Fibroblast of skin of right biceps (primary cell): ENCODE results near the gene HOXB5.
A peak's percentile ranks its signal among the peaks of the same experiment; 100 is the strongest.

Experiments used
- DNase-seq: peaks from one replicate; pipeline ENCODE4 v3.0.0-alpha.2; 2013

Gene HOXB5

DNA sequence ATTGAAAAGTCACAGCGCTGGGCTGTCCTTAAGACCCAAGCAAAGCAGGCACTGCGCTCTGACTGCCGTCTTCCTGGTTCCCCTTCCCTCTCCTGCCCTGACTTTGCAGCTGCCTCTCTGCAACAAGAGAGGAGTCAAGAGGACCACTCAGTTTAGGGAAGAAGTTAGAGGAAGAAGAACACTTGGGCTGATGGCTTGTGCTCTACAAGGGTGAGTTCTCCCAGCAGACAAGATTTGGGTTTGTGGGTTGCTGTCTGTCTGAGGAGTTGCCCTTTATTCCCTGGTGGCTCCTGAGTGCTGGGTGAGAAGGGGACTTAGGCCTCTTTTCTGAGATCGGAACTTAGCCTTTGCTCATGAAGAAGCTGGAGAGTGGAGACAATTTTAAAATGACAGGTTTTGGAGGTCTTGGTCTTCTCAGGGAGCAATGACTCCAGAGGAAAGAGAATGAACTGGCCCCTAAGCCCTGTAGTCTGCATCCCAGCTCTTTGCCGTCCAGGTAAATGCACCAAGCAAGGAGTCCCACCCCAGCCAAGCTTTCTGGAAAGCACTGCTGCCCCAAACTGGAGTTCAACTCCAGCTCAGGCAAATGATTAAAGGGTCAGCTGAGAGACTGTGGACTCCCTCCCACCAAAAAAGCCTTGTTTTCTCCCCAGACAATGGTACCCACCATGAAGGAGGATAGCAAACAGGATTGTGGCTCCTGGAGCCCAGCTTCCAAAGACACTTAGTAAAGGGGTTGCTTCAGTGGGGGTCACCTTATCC lies 35.3 kb upstream of the HOXB5 start:
- no peak for DNase-seq

DNA sequence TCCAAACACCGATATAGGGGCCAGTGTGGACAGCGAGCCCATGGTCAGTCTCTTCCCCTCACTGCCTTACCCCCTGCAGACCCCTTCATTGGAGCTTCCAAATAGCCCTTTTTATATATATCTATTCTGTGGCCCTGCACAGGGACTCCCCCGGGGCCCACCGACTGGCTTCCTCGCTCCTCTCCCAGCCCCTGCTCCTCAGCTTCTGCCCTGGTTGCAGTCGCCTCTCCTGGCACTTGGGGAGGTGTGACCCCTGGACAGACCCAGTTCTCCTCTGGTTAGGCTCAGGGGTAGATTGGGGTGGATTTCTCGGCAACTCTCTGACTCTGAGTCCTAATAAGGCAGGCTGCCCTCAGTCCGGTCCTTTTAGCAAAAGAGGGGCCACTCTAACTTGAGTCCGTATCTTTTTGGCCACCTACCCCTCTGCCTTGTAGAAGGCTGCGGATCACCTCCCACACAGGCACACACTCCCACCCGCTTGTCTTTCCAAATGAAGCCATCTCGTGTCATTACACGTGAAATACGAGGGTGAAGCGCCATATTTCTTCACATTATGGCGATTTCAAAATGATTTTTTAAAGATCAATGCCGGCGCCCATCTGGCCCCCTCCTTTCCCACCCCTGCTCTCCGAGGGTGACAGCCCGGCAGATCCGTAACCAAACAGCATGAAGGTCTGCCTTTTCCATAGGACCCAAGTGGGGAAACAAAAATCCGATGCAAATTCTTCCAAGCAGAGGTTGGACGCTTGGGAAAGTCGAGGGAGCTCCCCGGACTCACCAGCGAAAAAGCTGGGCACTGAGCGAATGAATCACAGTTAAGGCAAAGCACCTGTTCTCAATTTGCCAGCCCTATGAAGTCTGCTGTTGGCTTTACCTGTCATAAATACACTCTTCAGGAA lies 34.3 kb upstream of the HOXB5 start:
- no peak for DNase-seq

DNA sequence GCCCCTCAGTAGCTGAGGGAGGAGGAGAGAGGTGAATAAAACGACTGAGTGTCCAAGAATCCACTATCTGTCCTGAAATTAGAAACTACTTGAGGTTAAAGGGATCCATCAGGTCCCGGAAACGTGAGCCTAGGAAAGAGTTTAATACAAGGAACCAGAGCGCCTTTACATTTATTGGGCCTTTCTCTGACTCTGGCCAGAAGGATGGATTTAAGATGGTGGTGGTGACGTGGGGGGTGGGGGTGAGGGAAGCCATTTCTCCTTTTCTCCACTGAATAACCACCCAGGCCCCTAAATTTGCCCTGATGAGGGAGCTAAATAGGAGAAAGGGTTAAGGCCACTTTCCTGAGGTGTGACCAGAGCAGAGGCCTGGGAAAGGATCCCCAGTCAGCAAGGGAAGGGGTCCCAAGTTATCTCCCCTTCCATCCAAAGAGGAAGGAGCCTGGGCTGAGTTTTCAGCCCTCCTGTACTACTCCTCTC lies 33.6 kb upstream of the HOXB5 start:
- DNase-seq = no peak

DNA sequence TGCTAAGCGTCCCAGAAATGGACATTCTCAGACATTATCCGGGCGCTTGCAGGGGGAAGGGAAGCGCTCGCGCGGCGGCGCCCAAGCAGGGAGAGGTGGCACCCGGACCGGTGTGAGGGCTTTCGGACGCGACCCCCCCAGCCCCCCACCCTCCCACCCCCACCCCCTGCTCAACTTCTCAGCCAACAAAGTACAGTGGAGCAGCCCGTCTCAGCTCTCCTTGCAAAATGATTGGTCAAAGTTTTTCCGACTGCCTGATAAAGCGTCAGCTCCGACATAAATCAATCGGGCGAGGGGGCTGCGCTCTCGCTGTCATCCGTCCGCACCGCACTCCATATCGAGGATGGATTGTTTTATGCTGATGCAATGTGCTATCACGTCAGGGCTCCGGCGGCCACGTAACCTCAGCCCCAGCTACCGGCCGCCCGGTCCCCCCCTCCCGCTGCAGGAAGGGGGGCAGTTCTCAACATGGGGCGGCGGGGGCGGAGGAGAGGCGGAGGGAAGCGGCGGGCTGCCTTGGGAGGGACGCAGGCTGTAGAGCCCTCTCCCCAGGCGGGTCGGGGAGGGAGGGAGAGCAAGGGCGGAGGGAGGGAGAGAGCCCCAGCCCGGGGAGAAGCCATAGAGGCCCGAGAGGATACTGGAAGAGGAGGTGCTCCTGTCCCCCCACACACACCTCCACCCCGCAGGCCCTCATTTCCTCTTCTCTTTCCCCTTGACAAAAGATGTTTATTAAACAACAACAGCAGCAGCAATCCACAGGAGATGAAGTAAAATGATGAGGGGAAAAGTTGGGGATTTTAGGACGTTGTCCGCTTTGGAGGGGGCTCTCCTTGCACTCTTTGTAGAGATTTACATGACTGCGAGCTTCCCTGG lies 32.9 kb upstream of the HOXB5 start, which contains the start of gene HOXB9:
TSS of gene HOXB9 (minus strand) at position 114 of the 873 bp plus-strand sequence. CDS start at position 25, 89 bp downstream.
- peak; percentile 63 for DNase-seq

DNA sequence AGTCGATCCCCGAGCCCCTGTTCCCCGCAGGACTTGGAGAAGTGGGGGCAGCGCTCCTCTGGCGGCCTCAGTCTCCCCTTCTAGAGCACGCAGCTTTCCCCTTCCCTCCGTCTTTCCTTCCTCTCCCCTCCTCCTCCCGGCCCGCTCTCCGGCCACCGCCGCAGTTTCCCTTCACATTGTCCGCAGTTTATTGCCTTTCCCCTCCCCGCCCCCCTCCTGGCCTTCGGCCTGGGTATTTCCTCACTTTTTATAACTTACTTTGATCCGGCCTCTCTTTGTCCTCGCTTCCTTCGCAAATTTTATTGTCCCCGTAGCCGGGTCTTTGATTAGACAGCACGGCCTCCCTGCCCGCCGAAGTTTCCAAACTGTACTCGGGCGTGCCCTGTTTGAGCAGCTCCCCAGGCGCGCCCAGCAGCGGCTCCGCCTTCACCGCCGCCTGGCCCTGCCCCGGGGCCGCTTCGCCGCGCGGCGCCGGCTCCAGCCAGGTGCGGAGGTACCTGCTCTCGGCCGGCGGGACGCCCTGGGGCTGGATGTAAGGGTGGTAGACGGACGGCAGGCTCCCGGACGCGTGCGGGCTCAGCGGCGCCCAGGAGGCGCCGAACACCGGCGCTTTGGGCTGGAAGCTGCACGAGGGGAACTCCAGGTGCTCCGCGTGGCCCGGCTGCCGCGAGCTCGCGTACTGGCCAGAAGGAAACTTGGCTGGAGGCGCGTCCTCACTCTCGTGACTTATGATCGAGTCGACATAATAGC lies 32.1 kb upstream of the HOXB5 start:
- no peak for DNase-seq

DNA sequence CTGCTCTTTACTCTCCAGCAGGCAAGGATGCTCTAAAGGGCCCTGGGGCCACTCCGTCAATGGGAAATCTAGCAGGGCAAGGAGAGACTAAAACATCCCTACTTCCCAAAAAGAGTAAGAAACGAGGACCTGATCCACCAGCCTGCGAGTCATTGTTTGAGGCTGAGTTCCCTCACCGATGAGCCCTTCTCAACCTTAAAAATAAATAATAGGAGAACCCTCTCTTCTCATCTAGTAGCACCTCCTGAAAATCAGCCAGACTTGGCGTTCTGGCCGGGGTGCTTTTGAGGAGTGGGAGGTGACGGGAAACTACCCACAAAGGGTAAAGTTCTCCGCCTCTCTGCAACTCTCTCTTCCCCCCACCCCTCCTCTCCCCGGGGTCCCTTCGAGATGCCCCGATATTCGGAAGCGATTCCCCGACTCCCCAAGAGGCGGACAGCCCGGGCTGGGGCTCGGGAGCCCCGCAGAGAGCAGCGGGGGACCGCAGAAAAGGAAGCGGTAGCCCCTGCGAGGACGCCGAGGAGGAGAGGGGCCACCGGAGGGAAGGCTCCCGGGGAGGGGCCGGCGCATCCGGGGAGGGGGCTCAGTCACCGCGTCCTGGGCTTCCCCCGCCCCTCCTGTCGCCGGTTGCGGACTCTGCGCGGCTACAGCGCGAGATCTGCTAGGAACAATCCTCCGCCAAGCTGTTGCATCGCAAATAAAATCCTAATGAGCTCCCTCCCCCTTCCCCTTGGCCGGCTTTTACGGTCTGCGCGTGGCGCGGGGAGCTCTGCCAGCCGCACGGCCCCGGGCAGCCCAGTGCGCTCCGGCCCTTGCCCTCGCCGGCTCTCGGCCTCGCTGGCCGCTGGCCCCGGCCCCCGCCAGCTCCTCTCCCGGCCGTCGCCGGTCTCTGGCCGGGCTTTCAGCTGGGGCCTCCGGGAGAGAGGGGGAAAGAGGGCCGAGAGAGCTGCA lies 31.2 kb upstream of the HOXB5 start:
- DNase-seq = no peak

DNA sequence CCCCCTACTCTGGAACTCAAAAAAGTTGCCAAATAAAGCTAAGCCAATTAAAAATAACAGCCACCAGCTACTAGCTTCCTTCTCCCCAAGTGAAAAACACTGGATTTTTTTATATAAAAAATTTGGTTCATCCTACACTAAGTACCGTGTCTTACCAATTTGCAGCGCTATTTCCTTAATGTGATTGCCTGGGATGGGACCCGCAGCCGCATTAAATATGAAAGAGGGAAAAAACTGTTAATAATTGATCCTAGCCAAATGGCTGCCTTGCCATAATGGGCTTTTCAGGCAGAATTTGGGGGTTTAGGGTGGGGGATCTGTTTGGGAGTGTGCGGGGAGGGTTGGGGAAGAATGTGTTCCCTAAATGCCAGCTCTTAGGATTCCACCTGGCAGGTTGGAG lies 30.5 kb upstream of the HOXB5 start:
- DNase-seq = no peak

DNA sequence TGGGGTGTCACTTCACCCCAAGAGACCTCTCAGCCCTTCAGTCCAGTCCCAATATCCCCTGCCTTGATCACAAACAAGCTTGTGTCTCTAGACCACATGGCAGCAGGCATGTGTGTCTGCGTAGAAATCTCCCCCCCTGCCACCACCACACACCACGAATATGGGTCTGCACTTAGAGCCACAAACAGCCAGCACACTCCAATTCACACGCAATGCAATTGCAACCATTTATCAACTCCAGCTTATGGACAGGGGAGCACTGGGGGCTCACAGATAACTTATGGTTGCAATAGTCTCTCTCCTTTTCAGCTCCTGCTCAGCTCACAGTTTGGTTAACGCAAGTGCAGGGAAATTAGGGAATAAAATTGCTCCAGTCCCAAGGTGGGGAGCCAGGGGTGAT lies 30.0 kb upstream of the HOXB5 start:
- no peak for DNase-seq

DNA sequence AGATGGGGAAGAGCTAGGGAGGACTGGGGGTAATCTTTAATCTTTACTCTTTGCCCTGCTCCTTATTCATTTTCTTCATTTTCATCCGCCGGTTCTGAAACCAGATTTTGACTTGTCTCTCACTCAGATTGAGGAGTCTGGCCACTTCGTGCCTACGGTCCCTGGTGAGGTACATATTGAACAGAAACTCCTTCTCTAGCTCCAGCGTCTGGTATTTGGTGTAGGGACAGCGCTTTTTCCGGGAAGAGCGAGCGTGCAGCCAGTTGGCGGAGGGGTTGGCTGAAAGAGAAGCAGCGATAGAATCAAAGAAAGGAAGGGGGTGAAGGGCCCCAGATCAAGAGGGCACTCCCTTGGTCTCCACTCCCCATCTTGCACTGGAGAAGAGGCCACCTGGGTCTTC lies 29.3 kb upstream of the HOXB5 start:
- no peak for DNase-seq

DNA sequence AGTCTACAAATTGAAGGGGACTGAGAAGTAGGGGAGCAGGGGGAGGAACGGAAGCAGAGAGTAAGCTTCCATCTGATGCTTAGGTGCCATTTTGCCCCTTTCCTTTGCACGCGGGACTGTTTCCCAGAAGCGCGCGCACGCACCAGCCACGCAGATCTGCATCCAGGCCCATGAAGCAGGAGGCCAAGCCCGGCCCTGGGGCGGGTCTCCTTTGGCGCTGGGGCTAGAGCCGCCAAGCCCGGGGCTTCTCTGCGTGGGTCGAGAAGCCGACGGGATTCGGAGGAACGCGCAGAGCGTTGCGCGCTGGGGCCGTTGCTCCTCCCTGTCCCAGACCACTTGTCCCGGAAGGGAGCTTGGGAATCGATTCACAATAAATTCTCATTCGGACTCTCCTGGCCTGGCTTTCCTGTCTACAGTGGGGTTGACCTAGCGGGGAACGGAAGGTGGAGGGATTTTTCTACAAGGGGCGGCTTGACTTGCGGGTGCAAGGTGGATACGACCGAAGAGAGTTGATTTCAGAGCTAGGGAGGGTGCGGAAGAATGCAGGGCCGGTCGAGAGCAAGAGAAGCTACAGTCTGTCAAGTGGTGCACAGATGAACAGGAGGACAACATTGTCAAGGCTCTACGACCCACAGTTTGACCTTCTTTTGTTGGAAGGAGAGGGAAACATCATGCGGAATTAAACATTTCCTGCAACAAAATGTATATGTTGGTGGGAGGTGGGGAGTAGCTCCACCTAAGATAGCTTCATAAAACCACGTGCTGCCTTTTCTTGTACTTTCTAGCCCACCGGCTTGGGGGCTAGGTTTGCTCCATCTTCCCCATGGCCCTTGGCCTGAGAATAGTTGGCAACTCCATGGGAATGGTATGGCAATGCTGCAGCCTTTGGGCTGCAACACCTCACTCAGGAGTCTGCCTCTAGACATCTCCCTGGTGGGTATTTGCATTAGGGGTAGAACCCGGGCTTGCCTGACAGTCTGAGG lies 28.1 kb upstream of the HOXB5 start:
- DNase-seq = no peak

DNA sequence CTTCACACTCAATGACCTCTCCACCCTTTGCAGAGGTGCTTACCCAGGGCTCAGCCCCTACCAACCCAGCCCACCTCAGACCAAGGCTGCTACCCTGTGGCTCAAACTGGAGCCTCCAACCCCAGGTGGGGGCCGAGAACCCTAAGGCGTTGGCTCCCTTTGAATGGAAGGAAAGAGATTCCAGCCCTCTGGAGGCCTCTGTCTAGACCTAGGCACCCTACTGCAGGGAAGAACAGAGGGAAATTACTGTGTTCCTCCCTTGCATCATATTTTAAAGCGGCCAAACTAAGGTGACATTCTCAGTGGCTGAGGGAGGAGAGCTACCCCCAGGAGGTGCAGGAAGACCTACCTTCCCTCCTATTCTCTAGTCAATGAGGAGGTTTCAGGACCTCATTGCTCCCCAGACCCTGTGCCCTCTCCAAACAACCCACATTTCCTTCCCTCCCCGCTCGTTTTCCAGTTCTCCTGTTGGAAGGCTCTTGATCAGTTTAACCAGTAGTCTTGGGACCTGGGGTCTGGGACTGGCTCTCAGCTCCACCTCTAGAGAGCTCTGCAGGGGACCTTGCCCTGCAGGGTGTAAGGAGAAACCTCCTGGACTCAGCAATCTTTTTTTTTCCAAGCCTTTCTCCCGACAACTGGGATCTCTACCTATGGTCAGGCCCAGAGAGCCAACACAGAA lies 27.0 kb upstream of the HOXB5 start:
- no peak for DNase-seq

DNA sequence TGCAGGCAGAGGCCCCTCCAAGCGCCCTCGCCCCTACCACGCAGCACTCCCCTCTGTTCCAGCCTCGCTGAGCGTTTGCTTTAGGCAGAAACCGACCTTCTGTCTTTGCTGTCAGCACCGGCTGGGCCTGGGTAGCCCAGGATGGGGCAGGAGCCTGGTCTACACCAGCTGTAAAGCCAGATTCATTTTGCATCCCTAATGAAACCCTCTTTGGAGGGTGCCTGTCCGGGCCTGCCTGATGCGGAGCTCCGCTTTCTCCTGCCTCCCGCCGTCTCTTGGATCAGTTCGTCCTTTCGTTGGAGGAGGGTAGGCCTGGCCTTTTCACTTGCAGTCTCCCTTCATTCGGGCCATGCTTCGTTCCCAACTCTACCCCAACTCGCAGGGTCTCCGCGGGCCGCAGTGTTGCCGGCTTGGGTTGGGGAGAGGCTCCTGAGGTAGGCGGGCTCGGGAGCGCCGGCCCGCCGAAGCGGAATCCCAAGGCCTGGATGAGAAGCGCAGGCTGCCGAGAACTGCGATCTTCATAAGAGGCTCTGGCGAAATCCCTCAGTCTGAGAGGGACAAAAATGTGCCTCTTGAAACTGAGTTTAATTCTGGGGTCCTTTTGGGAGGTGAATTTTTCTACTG lies 26.4 kb upstream of the HOXB5 start:
- no peak for DNase-seq

DNA sequence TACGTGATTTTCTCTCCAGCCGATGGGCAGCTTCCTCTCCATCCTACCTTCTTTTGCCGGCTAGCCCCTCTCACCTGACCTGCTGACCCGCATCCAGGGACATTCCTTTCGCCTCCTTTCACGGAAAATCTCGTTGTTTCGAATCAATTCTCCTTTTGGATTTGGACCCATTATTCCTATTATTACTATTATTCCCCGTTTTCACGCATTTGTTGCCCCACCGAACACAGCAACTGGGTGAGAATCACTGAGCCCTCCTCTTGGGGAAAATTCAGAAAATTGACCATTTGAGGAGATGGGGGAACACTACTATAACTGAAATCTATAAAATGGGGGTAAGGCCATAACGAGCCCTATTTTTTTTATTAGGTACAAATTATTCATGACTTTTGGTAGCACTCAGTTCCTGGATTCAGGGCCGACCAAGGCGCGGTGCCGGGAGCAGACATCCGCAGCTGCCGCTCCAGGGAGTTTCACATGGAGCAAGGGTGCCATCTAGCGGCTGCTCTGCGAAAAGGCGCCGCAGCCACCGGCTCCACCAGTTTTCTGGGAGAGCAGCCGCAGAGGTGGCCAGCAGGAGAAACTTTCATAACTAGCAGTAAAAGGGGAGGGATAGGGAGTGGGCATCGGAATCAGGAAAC lies 24.8 kb upstream of the HOXB5 start:
- DNase-seq = peak; percentile 82

DNA sequence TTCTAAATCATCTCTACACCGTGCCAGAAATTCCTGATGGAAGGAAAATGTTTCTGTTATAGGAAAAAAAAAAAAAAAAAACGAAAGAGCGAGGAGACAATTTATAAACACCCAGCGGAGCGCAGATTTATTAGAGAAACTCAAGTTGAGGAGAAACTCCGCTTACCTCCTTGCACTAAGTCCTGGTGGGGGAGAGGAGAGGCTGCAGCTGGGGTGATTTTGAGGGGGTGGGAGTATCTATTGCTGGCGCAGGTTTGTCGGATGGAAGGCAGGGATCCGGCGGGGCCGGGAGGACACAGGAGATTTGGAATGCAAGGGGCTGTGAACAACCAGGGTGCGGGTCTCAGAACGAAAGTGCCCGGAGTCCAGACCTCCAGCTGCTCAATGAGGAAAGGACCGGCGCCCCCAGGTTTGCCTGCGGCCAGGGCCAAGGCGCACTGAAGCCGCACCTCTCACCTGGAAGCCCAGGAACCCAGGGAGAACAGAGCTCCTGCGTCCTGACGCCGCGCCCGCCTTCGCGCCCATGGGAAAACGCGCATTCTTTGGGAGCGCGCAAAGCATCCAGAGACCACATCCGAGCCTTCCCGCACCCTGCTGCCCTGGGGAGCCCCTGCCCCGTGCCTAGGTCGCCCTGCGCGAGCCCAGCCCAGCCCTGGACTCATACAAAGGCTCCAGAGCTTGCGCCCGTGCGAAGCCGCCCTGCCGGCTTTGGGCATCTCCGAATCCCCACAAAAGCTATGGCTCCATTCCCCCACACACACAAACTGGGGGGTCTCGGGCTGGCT lies 24.1 kb upstream of the HOXB5 start:
- DNase-seq = no peak

DNA sequence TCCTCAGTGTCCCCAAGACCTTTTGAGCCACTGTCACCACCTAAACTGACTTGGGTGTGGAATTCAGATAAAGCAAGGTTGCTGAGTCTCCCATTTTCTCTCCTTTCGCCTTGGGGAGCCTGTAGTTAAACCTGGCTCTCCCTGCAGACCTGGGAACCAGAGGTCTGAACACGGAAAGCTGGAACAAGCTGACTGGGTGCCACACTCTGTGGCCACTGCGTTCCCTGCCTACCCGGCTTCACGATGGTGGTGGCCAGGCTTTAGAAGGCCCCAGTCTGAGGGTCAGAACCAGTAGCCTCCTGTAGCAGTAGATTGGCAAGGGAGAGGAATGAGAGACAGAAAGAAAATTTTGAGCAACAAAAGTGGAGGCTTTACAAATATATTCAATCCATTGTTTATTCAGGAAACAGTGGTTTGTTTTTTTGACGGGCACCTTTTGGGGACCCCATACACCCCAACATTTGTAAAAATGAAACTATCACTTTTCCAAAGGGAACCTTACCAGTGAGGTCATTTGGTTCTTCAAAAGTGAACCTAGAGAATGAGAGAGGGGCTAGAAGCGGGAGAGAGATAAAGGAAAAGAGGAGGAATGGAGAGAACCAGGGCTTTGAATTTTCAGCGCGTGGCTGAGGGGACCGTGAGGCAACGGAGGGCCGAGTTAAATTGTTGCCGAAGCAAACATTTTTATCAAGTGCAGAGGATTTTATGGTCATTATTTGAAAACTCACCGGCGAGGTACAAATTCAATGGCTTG lies 23.3 kb upstream of the HOXB5 start:
- DNase-seq = no peak

DNA sequence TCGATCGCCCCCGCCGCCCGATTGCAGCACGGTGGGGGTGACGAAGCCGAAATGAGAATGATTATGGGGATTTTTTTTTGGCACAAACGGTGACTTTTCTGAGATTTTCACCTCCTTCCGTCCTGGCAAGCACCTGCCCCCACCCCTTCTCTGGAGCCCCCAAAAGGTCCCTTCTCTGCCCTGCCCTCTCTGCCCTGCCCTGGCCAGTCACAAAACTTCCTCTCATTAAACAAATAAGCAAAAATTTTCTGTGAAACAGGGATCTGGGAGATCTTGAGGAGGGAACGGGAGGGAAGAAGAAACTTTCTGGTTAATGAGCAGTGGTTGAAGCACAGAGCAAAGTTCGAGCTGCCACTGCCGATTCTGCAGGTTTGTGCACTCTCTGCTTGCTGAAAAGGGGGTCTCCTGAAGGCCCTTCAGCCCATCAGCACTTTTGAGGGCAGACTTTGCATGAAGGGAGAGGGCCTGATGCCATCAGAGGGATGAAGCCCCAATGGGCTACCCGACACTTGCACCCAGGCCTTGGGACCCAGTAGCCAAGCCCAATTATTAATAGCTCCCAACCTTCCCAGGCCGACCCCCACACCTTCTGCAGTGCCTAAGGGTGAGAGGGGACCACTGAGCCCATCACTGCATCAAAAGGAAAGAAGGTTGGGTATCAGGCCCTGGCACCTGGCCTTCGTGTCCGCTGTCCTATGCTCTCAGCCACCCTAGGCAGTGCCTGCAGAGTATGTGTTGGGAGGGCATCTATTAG lies 22.6 kb upstream of the HOXB5 start:
- no peak for DNase-seq
